Measurements from ENCODE around the gene UNC119.
A peak's percentile ranks its signal among the peaks of the same experiment; 100 is the strongest.
"Not testable (repeated sequence)": the region's sequence is repeated elsewhere in the genome, so short reads cannot be mapped to it uniquely, and the experiment has no call there.

UNC119 gene

GRCh38 chr17:28541439-28541838 lies 11.0 kb downstream of the UNC119 start:
- no peak for DNase-seq

- DNase-seq, result no peak
Measured at GRCh38 chr17:28540231-28540630, 12.2 kb downstream of the UNC119 start.

GRCh38 chr17:28538296-28538895 lies 14.0 kb downstream of the UNC119 start:
- DNase-seq, result no peak

GRCh38 chr17:28537219-28537610 lies 15.2 kb downstream of the UNC119 start:
- no peak for DNase-seq

GRCh38 chr17:28536532-28537218 lies 15.7 kb downstream of the UNC119 start:
- no peak for DNase-seq

- no peak for DNase-seq
Measured at GRCh38 chr17:28534740-28535375, 17.6 kb downstream of the UNC119 start.

- no peak for DNase-seq
Measured at GRCh38 chr17:28533091-28533807, 19.2 kb downstream of the UNC119 start.

GRCh38 chr17:28532050-28532960 lies 20.1 kb downstream of the UNC119 start:
- no peak for DNase-seq

GRCh38 chr17:28530926-28531325 lies 21.5 kb downstream of the UNC119 start:
- DNase-seq, result no peak

GRCh38 chr17:28530250-28530649 lies 22.2 kb downstream of the UNC119 start:
- no peak for DNase-seq

- DNase-seq, result no peak
Measured at GRCh38 chr17:28529013-28529400, 23.4 kb downstream of the UNC119 start.

GRCh38 chr17:28528327-28529012 lies 24.0 kb downstream of the UNC119 start:
- peak; percentile 31 for DNase-seq

GRCh38 chr17:28527859-28528258 lies 24.6 kb downstream of the UNC119 start:
- no peak for DNase-seq

- no peak for DNase-seq
Measured at GRCh38 chr17:28527181-28527681, 25.2 kb downstream of the UNC119 start.

- no peak for DNase-seq
Measured at GRCh38 chr17:28526381-28526780, 26.0 kb downstream of the UNC119 start.

- peak; percentile 88 for DNase-seq
Measured at GRCh38 chr17:28524476-28525424, 27.7 kb downstream of the UNC119 start.

GRCh38 chr17:28523876-28524275 lies 28.5 kb downstream of the UNC119 start:
- no peak for DNase-seq

GRCh38 chr17:28523186-28523585 lies 29.2 kb downstream of the UNC119 start:
- no peak for DNase-seq

- DNase-seq, result not testable (repeated sequence)
Measured at GRCh38 chr17:28522281-28522680, 30.1 kb downstream of the UNC119 start.

Measured in fibroblast of skin of back (primary cell).